8988T (cell line): Measurements from ENCODE around the gene CCR6.

ENCODE experiments used
- DNase-seq: peaks from one replicate; pipeline ENCODE4 v3.0.0; 2011

CCR6 gene

DNA sequence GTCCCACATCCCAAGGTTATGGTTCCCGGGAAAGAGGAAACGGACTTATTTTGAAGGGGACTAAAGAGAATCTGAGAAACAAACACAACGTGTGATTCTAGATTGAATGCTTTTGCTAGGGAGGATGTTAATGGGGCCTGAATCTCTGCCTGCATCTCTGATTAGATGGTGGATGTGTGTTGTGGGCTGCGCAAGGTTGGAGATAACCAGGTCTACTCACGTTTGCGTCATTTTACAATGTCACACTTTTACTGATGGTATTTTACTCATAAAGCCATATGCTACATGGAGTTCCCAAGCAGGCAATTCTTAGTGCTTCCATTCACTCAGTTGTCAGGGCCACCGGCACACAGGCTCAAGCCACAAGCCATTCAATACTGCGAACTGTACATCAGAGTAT, 23.2 kb upstream of the CCR6 start:
- no peak for DNase-seq

DNA sequence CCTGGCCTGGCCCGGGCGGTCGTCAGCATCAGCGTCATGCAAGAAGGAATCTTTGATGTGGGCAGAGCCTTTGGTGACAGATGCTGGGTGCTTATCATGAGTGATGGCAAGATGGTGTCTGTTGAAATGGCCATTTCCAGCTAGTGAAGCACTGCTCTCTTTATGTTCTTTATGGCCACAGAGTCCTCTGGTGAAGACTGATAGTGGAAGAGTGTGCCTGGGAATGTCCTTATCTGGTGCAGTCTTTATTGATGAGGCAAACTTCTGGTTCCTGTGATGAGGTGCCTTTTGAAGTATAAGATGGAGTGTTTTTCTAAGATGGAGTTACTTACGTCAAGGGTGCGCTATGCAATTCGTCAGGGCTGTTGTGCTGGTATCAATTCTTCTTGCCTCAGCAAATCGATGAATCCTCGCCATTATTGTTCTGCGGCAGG, 22.6 kb upstream of the CCR6 start:
- no peak for DNase-seq

DNA sequence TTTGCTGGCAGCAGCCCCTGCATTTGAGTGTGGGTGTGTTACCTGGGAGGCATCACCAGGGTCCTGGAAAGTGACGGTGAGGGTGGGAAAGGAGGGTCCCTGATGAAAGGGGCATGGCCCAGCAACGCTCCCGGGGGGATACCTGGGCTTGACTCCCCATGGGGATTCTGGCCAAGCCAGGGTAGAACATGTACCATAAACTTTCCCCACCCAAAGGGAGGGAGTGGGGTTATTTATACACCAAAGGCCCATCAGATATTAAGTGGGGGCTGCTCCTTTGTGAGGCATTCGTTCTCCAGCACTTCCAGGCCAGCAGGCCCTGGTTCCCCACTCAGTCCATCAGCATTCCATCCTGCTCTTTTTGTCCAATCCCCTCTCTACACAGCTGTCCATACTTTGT, 20.6 kb upstream of the CCR6 start:
- DNase-seq = no peak

DNA sequence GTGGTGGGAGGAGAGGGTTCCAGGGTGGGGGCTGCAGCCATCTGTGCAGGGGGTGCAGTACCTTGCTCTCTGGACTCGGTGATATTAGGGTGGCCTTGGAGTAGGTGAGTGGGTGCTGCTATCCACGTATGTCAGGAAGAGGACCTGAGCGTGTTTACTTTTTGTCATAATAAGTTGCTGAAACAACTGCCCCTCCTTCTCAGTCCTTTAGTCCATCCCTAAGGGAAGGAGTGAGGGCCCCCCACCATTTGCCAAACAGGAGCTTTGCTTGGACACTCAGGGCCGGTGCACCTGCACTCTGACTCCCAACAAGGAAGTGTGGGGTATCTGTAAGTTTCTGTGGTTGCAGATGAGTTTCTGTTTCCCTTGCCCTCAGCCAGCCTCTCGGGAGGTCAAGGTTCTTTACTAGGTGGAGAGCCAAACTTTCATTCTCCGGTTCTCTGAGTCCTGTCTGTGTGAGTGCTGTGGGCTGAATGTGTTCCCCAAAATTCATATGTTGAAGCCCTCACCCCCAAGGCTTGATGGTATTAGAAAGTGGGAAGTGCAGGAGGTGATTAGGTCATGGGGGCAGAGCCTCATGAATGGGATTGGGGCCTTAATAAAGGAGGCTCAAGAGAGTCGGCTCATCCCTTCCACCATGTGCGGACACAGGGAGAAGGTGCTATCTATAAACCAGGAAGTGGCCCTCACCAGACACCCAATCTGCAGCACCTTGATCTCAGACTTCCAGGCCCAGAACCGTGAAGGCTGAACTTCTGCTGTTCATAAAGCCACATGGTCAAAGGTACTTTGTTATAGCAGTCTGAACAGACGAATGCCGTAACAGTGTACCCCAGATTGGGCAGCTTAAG, 19.6 kb upstream of the CCR6 start:
- no peak for DNase-seq

DNA sequence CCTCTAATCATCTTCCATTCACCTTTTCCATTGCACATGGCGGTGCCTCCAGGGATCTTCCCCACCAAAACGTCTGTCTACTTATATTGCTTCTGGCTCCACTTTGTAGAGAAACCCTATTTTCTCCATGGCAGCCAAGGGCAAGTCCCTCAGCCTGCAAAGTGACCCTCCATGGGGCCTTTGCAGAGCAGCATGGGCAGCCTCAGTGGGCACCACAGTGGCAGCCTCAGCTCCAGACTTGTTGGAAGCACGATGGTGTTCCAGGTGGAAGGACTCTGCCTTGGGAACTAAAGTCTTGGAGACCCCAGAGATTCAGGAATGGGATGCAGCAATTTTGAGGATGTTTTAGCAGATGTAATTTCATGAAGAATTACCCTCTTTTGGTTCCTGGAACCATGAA, 18.5 kb upstream of the CCR6 start:
- no peak for DNase-seq

DNA sequence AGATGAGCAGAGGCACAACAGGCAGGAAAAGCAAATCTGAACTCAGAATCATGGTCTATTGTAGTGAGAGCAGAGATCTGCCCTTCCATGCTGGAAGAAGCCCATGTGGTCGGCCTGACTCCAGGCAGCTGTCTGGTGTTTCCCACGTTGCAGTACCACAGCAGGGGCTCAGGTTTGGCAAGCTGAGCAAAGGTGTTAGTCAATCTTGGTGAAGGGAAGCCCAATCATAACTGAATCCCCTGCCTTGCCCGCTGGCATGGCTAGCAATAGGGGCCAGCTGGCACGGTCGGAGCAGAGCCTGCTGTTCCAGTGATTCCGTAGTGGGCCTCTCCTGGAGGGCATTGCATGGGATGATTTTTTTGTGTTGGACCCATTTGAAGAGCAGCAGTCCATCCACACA, 17.8 kb upstream of the CCR6 start:
- DNase-seq = no peak

DNA sequence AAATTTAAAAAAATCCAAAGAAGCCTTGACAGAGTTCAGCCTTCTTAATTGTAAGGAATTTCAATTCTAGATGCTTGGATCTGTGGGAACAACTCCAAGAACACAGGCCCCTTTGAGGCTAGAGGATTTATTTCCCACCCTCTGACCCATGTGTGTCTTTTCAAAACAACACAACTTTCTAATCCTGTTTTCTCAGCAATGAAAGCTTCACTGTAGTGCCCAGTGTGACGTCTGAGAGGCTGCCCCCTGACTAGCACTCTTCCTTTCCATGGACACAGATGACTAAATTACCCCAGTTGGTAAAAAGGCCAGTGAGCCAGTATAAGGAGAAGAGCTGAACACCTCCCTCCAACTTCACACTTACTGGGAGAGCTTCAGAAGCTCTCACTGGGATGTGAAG, 16.5 kb upstream of the CCR6 start:
- DNase-seq = no peak

DNA sequence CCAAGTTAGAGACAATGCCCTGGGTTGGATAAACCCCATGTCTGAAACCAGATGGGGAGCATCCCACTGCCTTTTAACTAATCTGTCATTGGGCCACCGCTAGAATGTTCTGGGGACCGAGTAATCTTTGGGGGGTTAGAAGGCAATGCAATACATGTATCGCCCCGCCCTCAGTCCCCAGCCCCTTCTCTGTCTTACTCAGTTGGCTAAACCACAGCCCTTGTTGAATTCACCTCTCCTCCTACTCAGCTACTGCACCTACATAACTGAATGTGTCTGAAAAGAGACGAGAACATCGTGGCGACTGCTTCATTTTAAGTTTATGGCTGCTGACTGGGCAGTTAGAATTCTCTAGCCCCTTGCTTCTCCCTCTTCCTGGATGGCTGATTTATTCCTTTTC, 15.1 kb upstream of the CCR6 start:
- DNase-seq = no peak

DNA sequence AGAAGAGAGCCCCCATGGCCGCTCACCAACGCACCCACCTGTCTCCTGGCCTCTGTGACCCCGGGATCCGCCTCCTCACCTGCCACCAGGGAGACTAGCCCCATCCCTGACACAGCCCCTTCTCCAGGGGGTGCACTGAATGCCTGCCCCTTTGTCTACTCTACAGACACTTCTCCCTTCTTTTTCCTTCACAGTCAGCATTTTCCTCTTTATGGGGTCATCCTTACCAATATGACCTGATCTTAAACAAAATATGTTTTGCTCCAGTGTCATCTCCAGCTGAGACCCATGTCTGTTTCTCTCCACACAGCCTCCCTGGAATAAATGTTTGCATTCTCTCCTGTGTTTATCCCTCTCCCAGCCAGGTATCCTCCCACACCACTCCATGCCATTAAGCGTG, 14.6 kb upstream of the CCR6 start:
- DNase-seq = no peak

DNA sequence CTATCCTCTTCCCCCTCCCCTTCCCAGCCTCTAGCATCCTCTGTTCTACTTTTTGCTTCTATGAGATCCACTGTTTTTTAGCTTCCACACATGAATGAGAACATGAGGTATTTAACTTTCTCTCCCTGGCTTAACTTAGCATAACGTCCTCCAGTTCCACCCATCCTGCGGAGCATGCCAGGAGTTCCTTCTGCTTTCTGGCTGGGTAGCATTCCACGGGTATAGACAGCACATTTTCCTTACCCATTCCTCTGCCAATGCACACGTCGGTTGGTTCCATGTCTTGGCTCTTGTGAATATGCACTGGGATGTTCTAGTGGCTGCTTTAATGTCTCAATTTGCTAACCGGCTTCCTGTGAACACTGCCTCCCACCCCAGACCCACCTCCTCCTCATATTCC, 13.2 kb upstream of the CCR6 start:
- DNase-seq = no peak

DNA sequence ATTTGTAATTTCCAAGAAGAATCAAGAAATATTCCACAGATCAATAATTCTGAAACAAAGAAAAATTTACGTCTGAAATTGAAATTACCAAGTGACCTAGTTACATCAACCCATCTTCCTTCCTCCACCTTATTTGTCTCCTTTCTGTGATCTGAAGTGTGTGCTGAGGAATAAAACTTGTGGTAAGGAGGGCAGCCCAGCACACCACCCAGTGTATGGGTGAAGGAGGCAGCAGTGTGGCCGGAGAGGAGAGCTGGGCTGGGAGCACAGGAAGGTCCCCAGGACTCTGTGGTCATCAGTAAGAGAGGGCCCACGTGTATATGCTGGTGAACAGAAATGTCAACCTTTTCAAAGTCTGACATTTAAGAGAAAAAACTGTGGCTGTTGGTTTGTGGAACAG, 11.3 kb upstream of the CCR6 start:
- no peak for DNase-seq

DNA sequence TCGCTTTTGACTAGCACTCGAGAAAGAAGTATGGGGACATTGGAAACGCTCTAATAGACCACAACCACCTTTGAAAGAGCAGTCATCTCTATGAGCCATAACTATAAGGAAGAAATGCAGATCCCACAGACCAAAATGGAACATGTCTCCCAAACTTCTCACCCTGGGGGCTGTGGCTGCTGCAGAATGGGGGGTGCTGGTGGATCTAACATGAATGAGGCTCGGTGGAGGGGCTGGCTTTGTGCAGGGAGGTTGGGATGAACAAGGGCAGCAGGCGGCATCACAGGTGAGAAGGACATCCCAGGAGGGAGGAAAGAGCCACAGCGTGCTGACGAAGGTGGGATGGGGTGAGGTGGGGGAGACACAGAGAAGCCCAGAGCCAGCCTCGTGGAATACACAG, 10.5 kb upstream of the CCR6 start:
- no peak for DNase-seq

DNA sequence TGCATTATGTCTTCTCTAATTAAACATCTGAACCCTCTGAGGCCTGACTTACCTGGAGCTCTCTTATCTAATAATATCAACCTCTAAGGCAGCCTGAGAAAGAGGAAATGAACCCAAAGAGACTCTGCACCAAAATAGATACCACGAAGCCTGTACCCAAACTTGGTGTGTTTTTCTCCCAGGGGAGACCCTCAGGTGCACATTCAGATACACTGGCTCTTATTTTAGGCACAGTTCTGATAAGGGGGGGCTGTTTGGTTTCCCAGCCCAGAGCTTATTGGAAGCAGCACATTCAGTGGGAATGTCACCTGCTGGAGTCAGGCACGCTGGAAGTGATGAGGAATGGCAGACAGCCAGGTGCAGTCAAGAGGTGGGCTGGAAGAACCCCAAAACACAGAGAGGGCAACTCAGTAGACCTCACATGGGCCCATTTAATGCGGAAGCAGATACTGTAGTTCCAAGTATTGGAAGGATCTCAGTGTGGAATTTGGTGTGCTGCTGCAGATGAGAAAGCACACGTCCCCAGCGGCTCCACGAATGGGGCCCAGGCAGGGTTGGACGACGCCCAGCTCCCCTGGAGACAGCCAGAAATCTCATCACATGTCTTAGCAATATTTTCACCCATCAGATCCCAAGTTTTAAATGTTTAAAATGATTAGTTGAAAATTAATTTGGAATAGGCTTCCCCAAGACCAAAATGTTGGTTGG, 9.7 kb upstream of the CCR6 start:
- DNase-seq = no peak

DNA sequence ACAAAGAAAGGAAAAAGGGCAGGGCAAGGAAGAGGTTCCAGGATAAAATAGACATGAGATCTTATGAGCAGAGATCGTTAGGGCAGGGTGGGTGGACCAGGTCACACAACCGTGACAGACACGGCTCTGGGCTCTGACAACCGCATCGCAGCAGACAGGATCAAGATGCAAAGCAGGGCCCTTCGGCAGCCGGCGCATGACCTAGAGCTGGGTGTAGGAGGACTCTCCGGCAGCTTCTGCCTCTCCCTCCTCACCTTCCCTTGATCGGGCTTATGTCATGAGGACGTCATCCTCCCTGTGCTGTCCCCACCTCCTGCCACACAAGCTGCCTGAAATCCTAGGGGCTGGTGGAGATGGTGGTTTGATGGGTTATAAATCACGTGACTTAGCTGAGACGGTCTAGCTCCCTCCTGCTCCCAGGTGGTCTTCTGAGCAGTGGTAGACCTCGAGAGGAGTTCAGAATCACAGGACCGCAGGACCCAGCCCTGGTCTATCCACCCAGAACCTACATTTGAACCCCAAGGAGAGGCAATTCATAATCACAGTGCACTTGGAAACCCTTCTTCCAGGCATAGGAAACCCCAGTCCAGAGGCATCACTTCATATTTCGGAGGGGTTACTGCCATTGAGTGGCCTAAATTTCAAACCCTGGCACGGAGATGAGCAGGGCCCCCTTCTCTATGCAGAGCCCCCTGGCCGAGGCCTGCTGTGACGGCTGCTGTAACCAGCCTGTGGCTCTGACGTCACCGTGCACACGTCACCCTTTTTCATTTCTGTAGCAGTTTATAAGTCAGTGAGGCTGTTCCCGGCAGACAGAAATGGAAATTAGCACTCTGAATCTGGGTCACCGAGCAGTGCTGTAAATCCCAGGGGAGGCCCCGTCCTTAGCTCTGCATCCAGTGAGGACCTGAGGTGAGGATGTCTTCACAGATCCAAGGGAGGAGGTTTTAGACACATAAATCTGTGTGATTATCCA, 8.7 kb upstream of the CCR6 start:
- DNase-seq = no peak

DNA sequence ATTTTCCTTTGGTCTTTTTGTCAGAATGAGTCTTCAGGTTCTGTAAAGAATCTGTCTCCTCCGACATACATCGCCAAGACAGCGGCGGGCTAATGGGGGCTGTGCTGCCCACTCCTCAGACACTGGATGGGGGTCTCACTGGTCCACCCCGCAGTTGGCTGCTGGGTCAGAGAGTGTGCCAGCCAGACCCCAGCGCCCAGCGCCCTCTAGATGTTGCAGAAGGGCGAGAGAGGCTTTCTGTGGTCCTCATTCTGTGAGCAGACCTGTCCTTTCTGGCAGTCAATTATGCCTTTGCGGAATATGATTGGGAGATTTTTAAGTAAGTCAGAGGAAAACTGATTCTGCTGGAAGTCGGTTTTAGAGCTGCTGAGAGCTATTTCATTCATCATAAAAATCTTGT, 7.8 kb upstream of the CCR6 start:
- DNase-seq = no peak

DNA sequence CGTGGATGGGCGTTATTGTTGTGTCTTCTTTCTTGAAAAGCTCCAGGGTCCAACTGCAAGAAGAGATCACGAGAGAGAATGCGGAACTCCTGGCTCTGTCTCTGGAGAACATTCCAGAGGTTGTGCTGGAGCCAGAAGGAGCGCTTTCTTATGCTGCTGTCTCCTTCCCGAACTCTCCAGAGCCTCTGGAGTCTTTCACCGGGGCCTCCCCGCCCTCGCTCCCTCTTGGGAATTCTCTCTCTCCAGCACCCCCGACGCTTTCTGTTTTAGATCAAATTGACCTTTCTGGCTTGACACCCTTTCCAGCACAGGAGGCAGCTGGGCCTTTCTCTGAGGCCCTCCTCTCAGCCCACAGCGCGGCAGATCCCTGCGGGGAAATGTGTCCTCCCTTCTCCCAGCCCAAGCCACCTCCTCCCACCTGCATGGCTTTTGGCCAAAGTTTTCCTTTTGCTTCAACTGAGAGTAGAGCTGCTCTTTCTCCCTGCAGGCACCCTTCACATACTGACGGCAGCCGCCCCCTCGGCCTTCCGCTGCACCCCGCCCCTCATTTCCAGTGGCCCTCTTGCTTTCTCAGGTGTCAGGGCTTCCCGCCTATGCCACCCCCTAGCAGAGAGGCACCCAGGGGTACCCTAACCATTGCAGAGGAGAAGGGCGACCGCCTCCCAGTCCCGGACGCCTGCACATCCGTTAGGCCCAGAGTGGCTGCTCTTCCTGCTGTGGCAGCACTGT, 6.6 kb upstream of the CCR6 start:
- no peak for DNase-seq

DNA sequence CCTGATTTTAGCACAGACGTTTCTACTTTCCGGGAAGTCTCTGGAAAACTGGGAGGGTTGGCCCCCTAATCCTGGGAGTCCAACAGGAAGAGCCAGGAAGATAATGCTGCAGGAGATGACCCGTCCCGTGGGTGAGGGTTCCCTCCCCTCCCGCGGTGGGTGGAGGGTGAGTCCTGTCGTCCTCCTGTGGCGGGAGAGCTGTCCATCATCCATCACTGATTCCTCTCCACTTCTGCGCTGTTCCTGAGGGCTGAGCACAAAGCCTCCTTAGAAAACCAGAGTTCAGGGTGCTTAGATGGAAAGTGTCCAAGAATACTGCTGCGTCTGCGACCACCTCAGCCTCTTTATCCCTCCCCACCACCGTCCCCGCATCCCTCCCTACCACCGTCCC, 6.1 kb upstream of the CCR6 start:
- DNase-seq = no peak

DNA sequence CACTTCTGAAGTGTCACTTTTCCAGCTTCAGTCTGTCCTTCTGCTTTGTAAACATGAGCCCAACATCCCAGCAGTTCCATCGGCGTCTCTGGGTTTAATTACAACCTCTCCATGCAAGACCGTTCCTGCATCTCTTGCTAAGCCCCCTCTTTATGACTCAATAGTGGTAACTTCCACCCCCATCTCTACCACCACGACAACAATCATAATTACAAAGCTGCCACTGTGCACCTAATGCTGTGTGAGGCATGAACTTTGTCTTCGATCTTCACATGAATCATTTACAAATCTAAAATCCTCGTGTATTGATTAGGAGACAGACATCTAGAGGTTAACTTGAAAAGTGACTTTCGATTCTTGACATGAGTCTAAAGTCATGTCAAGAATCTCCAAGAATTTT, 4.9 kb upstream of the CCR6 start:
- DNase-seq = no peak

DNA sequence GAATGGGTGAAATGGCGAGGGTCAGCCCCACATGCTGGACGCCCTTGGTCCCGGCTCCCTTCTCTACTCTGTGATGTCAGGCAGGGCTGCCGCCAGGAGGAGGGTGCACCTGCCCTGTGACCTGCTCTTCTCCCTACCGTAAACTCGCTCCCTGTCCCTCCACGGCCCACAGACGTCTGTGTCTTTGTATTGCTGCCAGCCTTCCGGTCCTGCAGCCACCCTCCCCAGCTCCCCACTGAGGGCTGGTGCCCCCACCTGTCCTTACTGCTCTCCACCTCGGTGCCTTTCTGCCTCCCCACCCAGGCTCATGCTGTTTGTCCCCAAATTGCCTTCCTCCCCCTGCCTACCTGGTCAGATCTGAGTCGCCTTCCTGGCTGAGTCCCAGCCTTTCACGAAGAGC, 4.1 kb upstream of the CCR6 start:
- no peak for DNase-seq

DNA sequence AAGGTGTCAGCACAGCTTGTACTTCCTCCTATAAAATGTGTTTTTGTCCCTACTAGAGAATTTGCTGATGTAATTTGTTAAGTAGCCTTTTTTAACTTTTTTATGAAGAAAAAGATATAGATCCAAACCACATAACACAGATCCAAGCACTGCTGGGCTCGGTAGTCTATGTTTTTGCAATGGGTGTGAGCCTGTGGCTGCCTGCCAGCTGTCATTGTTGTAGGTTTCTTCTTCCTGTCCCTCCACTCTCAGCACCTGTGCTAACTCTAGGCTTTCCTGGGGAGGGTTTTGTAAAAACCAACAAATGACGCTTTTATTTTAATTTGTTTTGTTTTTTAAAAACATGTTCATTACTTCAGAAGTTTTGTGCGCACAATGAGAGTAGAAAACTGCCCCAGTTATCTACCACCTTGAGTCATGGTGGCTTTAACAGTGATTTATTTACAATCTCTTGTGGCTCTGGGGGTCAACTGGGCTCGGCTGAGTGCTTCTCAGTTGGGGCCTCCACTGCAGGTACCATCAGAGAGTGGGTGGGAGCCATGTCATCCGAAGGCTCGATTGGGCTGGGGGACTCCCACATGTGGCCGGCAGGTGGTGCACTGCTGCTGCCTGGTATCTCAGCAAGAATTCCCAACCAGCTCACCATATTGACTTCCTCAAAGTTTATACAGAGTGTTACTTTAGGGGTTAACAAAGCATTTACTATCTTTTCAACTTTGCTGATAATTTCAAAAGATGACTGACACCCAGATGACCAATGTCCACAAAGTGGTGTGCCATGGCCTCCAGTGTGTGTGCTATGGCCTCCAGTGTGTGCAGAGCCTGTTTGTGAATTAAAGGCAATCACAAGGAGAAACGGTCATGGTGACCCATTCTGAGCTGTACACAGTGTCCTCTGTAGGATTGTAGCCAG, 3.0 kb upstream of the CCR6 start:
- DNase-seq = no peak

DNA sequence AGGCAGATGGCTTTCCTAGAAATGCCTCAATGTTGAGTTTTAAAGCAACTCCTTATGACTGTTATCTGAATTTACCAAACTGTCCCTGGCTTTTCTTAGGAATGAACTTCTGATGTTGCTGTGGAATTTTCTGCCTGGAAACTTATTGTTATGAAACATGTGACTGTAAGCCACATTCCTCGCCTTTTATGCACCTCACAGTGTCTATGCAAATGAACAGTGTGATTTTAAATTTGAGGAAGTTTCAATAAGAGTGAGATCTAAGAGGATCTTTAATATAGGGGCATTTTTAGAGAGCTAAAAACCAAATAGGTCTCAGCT, 2.4 kb upstream of the CCR6 start:
- DNase-seq = no peak

DNA sequence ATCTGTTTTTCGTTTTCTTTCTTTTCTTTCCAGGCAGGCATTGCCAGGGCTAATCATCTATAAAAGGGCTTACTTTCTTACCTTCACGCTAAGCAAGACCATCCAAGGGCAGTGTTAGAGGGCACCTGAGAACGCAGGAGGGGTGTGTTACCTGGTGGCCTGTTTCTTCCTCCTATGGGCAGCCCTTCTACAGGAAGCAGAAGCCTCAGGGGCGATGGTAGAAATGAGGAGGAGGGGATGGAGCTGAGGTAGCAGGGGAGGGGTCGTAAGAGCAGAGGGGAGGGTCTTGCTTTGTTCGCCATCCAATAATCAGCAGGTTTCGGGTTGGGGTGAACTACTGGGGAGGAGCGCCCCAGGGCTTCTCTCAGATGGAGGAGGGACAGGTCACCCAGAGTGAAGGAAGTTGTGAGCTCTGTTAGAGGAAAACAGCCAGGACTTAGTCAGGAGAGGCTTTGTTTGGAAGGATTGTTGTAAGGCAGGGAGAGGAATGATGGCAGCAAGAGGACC, 1.5 kb upstream of the CCR6 start:
- no peak for DNase-seq
